K562 (cell line): ENCODE measurements around the gene MAP3K6. TPM values are rescaled to one million over a fixed set of nuclear protein-coding genes. Genes with fewer than 3 reads are reported as not detected.

ENCODE experiments used
- ATAC-seq: fragments of 200-7000 bp; cut with Tn5 transposase; 3 replicates; pipeline ENCODE4 v1.9.1; 2020; ENCODE audit warnings: moderate library complexity
- BruUV-seq: library from RNA; stranded (reverse); fragments of 400-500 nt; replicated peaks from 2 replicates; lab custom pipeline; 2021; lab: Mats Ljungman, UMichigan
- CTCF ChIA-PET: fragments of 300-600 bp; formaldehyde crosslinking; extraction: SDS; loops from one replicate; lab custom pipeline; 2021; ENCODE audit warnings: low intra/inter-chr PET ratio; lab: Yijun Ruan, JAX
- POLR2A ChIA-PET: fragments of 300-600, 350-650 bp; sonication (Branson Sonifier 250); formaldehyde crosslinking; extraction: SDS; loops from one replicate; lab custom pipeline; 2021; ENCODE audit warnings: antibody characterized with exemption, inconsistent platforms; lab: Yijun Ruan, JAX
- DNase-seq, 4 experiments: peaks; one replicate each; pipeline versions ENCODE4 v3.0.0 to v3.0.0-alpha.2; 2011 to 2018; ENCODE audit warnings: low spot score in 3 of 4, mixed read lengths in 3 of 4; ENCODE audit errors: extremely low read depth in 1 of 4
- FAIRE-seq: peaks from 2 replicates; lab custom pipeline; 2011; peaks lifted over from hg19 to GRCh38; lab: Jason Lieb, UNC
- H2AFZ ChIP-seq: 2 replicates; pipeline ENCODE4 v1.6.0; 2011; ENCODE audit warnings: low read depth, low read length, control low read depth, inconsistent platforms
- H3K27ac ChIP-seq: fragments of 200-600 bp; 3 replicates; pipeline ENCODE4 v1.8.0; 2011; ENCODE audit warnings: low read depth, mild to moderate bottlenecking, control low read depth, inconsistent platforms, low read length, moderate library complexity, mixed read lengths; ENCODE audit errors: extremely low read depth
- H3K27me3 ChIP-seq, 2 experiments: fragments of 300-600 bp in 1 of 2; 2 replicates in 1 of 2; 3 replicates in 1 of 2; pipeline versions ENCODE4 v1.6.0 to v1.8.0; 2011; ENCODE audit warnings: inconsistent platforms in 2 of 2, low read length in 2 of 2, mild to moderate bottlenecking in 1 of 2, mixed read lengths in 1 of 2, moderate library complexity in 1 of 2; ENCODE audit not compliant: control insufficient read depth in 2 of 2, insufficient read depth in 2 of 2
- H3K36me3 ChIP-seq: fragments of 300-600 bp; 3 replicates; pipeline ENCODE4 v1.8.0; 2011; ENCODE audit warnings: mild to moderate bottlenecking, low read length, inconsistent platforms; ENCODE audit not compliant: control insufficient read depth, insufficient read depth
- H3K4me1 ChIP-seq, 2 experiments: fragments of 200-600 bp in 1 of 2; replicated peaks in 1 of 2; 2 replicates in 1 of 2; 3 replicates in 1 of 2; pipeline versions ENCODE4 v1.5.1 to v1.8.0; 2011; ENCODE audit warnings: inconsistent platforms in 2 of 2, low read length in 2 of 2, mild to moderate bottlenecking in 1 of 2, mixed read lengths in 1 of 2, moderate library complexity in 1 of 2; ENCODE audit not compliant: control insufficient read depth in 2 of 2, insufficient read depth in 2 of 2
- H3K4me2 ChIP-seq: 2 replicates; pipeline ENCODE4 v1.6.1; 2011; ENCODE audit warnings: low read length, control low read depth, inconsistent platforms, mixed read lengths; ENCODE audit not compliant: insufficient read depth
- H3K4me3 ChIP-seq: fragments of 200-600 bp; sonication (generic), shearing (Covaris generic); 2 replicates; pipeline ENCODE4 v1.5.1; 2016; ENCODE audit warnings: control low read depth, inconsistent platforms
- H3K79me2 ChIP-seq: fragments of 200-600 bp; 3 replicates; pipeline ENCODE4 v1.8.0; 2011; ENCODE audit warnings: low read length, inconsistent platforms; ENCODE audit not compliant: control insufficient read depth, insufficient read depth
- H3K9ac ChIP-seq, 2 experiments: 2 replicates each; pipeline versions ENCODE4 v1.6.0 to v1.6.1; 2011; ENCODE audit warnings: low read depth in 2 of 2, low read length in 2 of 2, control low read depth in 1 of 2, inconsistent platforms in 1 of 2, mild to moderate bottlenecking in 1 of 2, mixed read lengths in 1 of 2; ENCODE audit not compliant: insufficient read depth in 1 of 2
- H3K9me1 ChIP-seq: one replicate; pipeline ENCODE4 v1.6.0; 2011; ENCODE audit warnings: inconsistent platforms, mild to moderate bottlenecking, low read length, moderate library complexity; ENCODE audit not compliant: control insufficient read depth, insufficient read depth
- H3K9me3 ChIP-seq: replicated peaks from 2 replicates; pipeline ENCODE4 v1.5.1; 2011; ENCODE audit warnings: low read depth, low read length, inconsistent platforms; ENCODE audit not compliant: control insufficient read depth, insufficient read depth
- H4K20me1 ChIP-seq: replicated peaks from 2 replicates; pipeline ENCODE4 v1.6.1; 2011; ENCODE audit warnings: low read length, inconsistent platforms, mixed read lengths; ENCODE audit not compliant: control insufficient read depth, insufficient read depth
- CEBPZ ChIP-seq: fragments of 150-350 bp; IDR thresholded peaks from 2 replicates; pipeline ENCODE4 v1.6.1; 2014; ENCODE audit warnings: low read depth, mild to moderate bottlenecking, low read length, borderline replicate concordance
- ERF ChIP-seq: fragments of 450-650 bp; formaldehyde crosslinking; IDR thresholded peaks from 2 replicates; pipeline ENCODE4 v1.4.0; 2020; ENCODE audit warnings: mild to moderate bottlenecking, mixed read lengths
- MTA2 ChIP-seq: fragments of 450-650 bp; IDR thresholded peaks from 2 replicates; pipeline ENCODE4 v1.6.1; 2016; ENCODE audit warnings: low read depth
- PATZ1 ChIP-seq: fragments of 250-450 bp; sonication (Bioruptor Pico); IDR thresholded peaks from 2 replicates; pipeline ENCODE4 v1.5.0; 2020; ENCODE audit warnings: mild to moderate bottlenecking, borderline replicate concordance
- PHB2 ChIP-seq: fragments of 450-650 bp; IDR thresholded peaks from 2 replicates; pipeline ENCODE4 v1.6.1; 2017; ENCODE audit warnings: low read depth
- SAFB ChIP-seq: fragments of 200-400 bp; formaldehyde crosslinking; IDR thresholded peaks from 2 replicates; pipeline ENCODE4 v1.6.1; 2017; ENCODE audit warnings: low read depth, low read length, borderline replicate concordance
- THRA ChIP-seq: fragments of 450-650 bp; IDR thresholded peaks from 2 replicates; pipeline ENCODE4 v1.6.1; 2017; ENCODE audit warnings: mild to moderate bottlenecking, moderate library complexity
- TRIM28 ChIP-seq: fragments of 450-650 bp; IDR thresholded peaks from 2 replicates; pipeline ENCODE4 v1.6.1; 2017
- WGBS: fragments of 100-300 bp; shearing (Covaris generic); methylation state at CpG from one replicate; pipeline ENCODE4 v1.1.6; 2016; ENCODE audit warnings: low coverage, mixed read lengths; ENCODE audit not compliant: insufficient coverage; ENCODE audit errors: missing lambda C conversion rate; 5-methylcytosine and 5-hydroxymethylcytosine counted together
- in situ Hi-C: fragments of 300-500 bp; cut with MboI; formaldehyde crosslinking; loops from 4 replicates; pipeline ENCODE4 v1.15.0; 2018; ENCODE audit warnings: inconsistent platforms, mixed read lengths
- intact Hi-C: fragments of 100-400 bp; cut with micrococcal nuclease; formaldehyde crosslinking; loops from 2 replicates; pipeline ENCODE4 v1.14.2; 2022
- polyA plus RNA-seq, 8 experiments: library from polyadenylated mRNA; depleted of rRNA in 4 of 8; stranded (reverse) in 5 of 8; unstranded in 3 of 8; fragments of >200 nt; fragmentation: Nextera tagmentation in 2 of 8; fragmentation: Illumina TruSeq in 1 of 8; extraction: Ambion mirVana in 2 of 8; extraction: Trizol in 1 of 8; gene quantifications; 2 replicates each; pipeline versions ENCODE4 v1.2.1 to v1.2.3, GENCODE V29; 2011 to 2014; ENCODE audit warnings: inconsistent platforms in 1 of 8, missing spikeins in 1 of 8
- total RNA-seq, 7 experiments: library from RNA; depleted of rRNA in 6 of 7; stranded (reverse); fragments of >200 nt in 6 of 7; fragmentation: Illumina TruSeq in 2 of 7; extraction: Trizol in 2 of 7; gene quantifications; 2 replicates each; pipeline versions ENCODE4 v1.2.1 to v1.2.3, GENCODE V29; 2011 to 2021; ENCODE audit warnings: low replicate concordance in 1 of 7

The MAP3K6 gene
- total and polyA plus RNA-seq, 9 of the 15 experiments (the other 6 are each of a cell fraction or from before 2014, with no cell fraction given) = 0.99 to 21.9 (median 7.0) TPM

- no peaks in the 10 kb centered on the region for H3K9me1 ChIP-seq
- H3K4me3 ChIP-seq = no peak overlapping the region
- CTCF ChIA-PET = no interaction called here
- intact Hi-C loops = no loop called here
- POLR2A ChIA-PET = interaction anchor here (0.7 to 1.0 kb wide), 2 partner anchors 22 to 123 kb away, joined by 3 to 4 read pairs; no protein-coding TSS in a partner anchor
- no peaks in the 10 kb centered on the region for H3K27me3 ChIP-seq
- no peak overlapping the region for H3K27ac ChIP-seq
- FAIRE-seq (no peak), DNase-seq (no peak), ATAC-seq (no peak)
- in situ Hi-C loops = no loop called here
- H4K20me1 ChIP-seq = no peaks in the 10 kb centered on the region
- no peaks in the 10 kb centered on the region; the same call in 2 of the 3 replicates for H3K79me2 ChIP-seq
- no peak overlapping the region for H3K4me2 ChIP-seq
- BruUV-seq = no TSS peak
- 69% methylated on average over 5 of the region's 5 CpGs for WGBS
- peaks cover 5 to 7% of the 10 kb centered on the region in 2 experiments; a peak in 3 of 5 replicates for H3K4me1 ChIP-seq
- TF ChIP-seq SAFB (no peak), PATZ1 (CRISPR knock-in tag) (no peak), THRA (no peak), PHB2 (no peak), ERF (CRISPR knock-in tag) (no peak), MTA2 (no peak), CEBPZ (no peak), TRIM28 (no peak)
- H3K9ac ChIP-seq = no peak overlapping the region
- H2AFZ ChIP-seq = no peak overlapping the region
- no peaks in the 10 kb centered on the region for H3K36me3 ChIP-seq
- no peaks in the 10 kb centered on the region for H3K9me3 ChIP-seq
Observed at GRCh38 chr1:27316860-27317259, 49.9 kb downstream of the MAP3K6 start.
